Hair follicular keratinocyte (primary cell): ENCODE results near the gene ELAVL2. TPM values are rescaled to one million over a fixed set of nuclear protein-coding genes. Genes with fewer than 3 reads are reported as not detected.

Experiments used
- total RNA-seq: library from RNA; depleted of rRNA; stranded (reverse); fragments of >200 nt; gene quantifications from 2 replicates; pipeline ENCODE4 v1.2.3, GENCODE V29; 2015

The ELAVL2 gene
- total RNA-seq: 3.0 and 10.9 TPM in 2 replicates

DNA sequence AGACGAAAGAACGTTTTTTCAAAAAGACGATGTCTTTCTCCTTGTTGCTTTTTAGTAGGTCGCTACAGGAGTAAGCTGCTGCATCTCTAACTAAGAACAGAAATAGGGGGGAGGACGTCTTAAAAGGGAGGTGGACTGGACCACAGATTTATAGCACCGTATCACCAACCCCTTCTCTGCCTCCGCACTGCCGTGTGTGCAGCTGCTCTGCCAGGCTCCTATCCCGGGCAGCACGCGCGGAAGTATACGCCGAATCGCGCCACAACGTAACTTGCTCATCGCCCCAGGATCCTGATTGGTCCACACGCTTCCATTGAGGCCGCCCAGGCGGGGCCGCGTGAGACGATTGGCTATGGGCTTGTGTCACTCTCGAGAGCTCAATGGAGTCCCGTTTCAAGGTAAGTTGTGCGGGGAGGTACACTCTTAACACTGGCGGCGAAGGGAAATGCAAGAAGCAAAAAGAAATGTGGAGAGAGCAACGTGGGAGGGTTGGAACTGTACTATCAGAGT, at the start of gene ELAVL2:
TSS of gene ELAVL2 (minus strand) at position 121 of the 510 bp plus-strand sequence. CDS start 64,006 bp downstream, outside the sequence.

